T-cell (primary cell): Measurements from ENCODE around the gene URI1. TPM values are rescaled to one million over a fixed set of nuclear protein-coding genes. Genes with fewer than 3 reads are reported as not detected.
"Not testable (repeated sequence)": the region's sequence is repeated elsewhere in the genome, so short reads cannot be mapped to it uniquely, and the experiment has no call there.

Experiments
- ATAC-seq, 4 experiments: fragments of 200-7000 bp in 3 of 4; fragments of 150-1000 bp in 1 of 4; cut with Tn5 transposase; replicated peaks in 1 of 4; 1 replicate in 3 of 4; 2 replicates in 1 of 4; pipeline ENCODE4 v1.10.0; 2021; ENCODE audit warnings: moderate library complexity in 3 of 4, mild to moderate bottlenecking in 2 of 4, moderate number of reproducible peaks in 1 of 4
- CTCF ChIA-PET, 2 donors: fragments of 300-600 bp; sonication (Branson Sonifier 250); formaldehyde crosslinking; loops; one replicate each; lab custom pipeline; 2022; ENCODE audit warnings: antibody characterized with exemption in 2 of 2; lab: Charles Lee
- POLR2A ChIA-PET, 2 donors: fragments of 300-600 bp; sonication (Branson Sonifier 250); formaldehyde crosslinking; loops; one replicate each; lab custom pipeline; 2022; ENCODE audit warnings: antibody characterized with exemption in 2 of 2; lab: Charles Lee
- DNase-seq, 35 experiments: peaks; one replicate each; pipeline versions ENCODE4 v3.0.0 to v3.0.0-alpha.2; 2013 to 2023
- H3K27ac ChIP-seq: one replicate; pipeline ENCODE4 v1.5.1; 2013; ENCODE audit warnings: low read length
- H3K27me3 ChIP-seq, 2 experiments: replicated peaks in 1 of 2; 1 replicate in 1 of 2; 2 replicates in 1 of 2; pipeline versions ENCODE4 v1.6.1 to v1.7.0; 2013; ENCODE audit warnings: low read length in 1 of 2, mixed read lengths in 1 of 2; ENCODE audit not compliant: control insufficient read depth in 2 of 2, insufficient read depth in 2 of 2; ENCODE audit errors: extremely low read depth in 1 of 2
- H3K36me3 ChIP-seq, 2 donors: 1 replicate in 1 of 2; 2 replicates in 1 of 2; pipeline versions ENCODE4 v1.6.1 to v1.7.0; 2013; ENCODE audit warnings: low read length in 1 of 2; ENCODE audit not compliant: control insufficient read depth in 2 of 2, insufficient read depth in 1 of 2; ENCODE audit errors: extremely low read depth in 1 of 2
- H3K4me1 ChIP-seq, 2 experiments: 1 replicate in 1 of 2; 2 replicates in 1 of 2; pipeline versions ENCODE4 v1.6.1 to v1.7.0; 2013; ENCODE audit warnings: low read length in 2 of 2, mixed read lengths in 1 of 2; ENCODE audit not compliant: insufficient read depth in 2 of 2, control insufficient read depth in 1 of 2; ENCODE audit errors: extremely low read depth in 1 of 2
- H3K4me3 ChIP-seq, 2 donors: 1 replicate in 1 of 2; 2 replicates in 1 of 2; pipeline versions ENCODE4 v1.5.1 to v1.7.0; 2013; ENCODE audit warnings: mild to moderate bottlenecking in 2 of 2, low read length in 1 of 2, moderate library complexity in 1 of 2; ENCODE audit not compliant: control insufficient read depth in 1 of 2; ENCODE audit errors: extremely low read depth in 1 of 2
- H3K9me3 ChIP-seq: 2 replicates; pipeline ENCODE4 v1.7.0; 2013
- H3K27ac Mint-ChIP-seq, 2 donors: one replicate each; pipeline ENCODE4 v1.8.0; 2020 to 2021; ENCODE audit warnings: mild to moderate bottlenecking in 2 of 2, mixed read lengths in 2 of 2
- H3K27me3 Mint-ChIP-seq, 2 donors: one replicate each; pipeline ENCODE4 v1.8.0; 2021 to 2022; ENCODE audit warnings: mixed read lengths in 2 of 2
- H3K36me3 Mint-ChIP-seq: one replicate; pipeline ENCODE4 v1.8.0; 2021; ENCODE audit warnings: mixed read lengths
- H3K4me1 Mint-ChIP-seq, 3 donors: one replicate each; pipeline ENCODE4 v1.8.0; 2020 to 2022; ENCODE audit warnings: mixed read lengths in 3 of 3, mild to moderate bottlenecking in 1 of 3
- H3K4me3 Mint-ChIP-seq, 3 donors: one replicate each; pipeline ENCODE4 v1.8.0; 2020 to 2022; ENCODE audit warnings: mild to moderate bottlenecking in 3 of 3, mixed read lengths in 3 of 3, moderate library complexity in 3 of 3
- H3K9me3 Mint-ChIP-seq, 3 donors: one replicate each; pipeline ENCODE4 v1.8.0; 2020 to 2022; ENCODE audit warnings: mixed read lengths in 3 of 3
- WGBS: methylation state at CpG from one replicate; pipeline ENCODE4 v1.1.5; 2013; ENCODE audit warnings: missing lambda C conversion rate; ENCODE audit not compliant: insufficient coverage; 5-methylcytosine and 5-hydroxymethylcytosine counted together
- total RNA-seq, 35 experiments: library from RNA in 6 of 35; stranded (reverse) in 6 of 35; fragments of 120-200 nt in 1 of 35; gene quantifications; one replicate each; pipeline versions ENCODE4 v1.2.1 to v1.2.4 and lab custom pipeline; 2013 to 2026

Gene URI1
- total RNA-seq, 5 donors from 2014 or later (not counting 1 experiment from before 2014, with no cell fraction given) = 69.0 to 84.8 (median 75.7) TPM

DNA sequence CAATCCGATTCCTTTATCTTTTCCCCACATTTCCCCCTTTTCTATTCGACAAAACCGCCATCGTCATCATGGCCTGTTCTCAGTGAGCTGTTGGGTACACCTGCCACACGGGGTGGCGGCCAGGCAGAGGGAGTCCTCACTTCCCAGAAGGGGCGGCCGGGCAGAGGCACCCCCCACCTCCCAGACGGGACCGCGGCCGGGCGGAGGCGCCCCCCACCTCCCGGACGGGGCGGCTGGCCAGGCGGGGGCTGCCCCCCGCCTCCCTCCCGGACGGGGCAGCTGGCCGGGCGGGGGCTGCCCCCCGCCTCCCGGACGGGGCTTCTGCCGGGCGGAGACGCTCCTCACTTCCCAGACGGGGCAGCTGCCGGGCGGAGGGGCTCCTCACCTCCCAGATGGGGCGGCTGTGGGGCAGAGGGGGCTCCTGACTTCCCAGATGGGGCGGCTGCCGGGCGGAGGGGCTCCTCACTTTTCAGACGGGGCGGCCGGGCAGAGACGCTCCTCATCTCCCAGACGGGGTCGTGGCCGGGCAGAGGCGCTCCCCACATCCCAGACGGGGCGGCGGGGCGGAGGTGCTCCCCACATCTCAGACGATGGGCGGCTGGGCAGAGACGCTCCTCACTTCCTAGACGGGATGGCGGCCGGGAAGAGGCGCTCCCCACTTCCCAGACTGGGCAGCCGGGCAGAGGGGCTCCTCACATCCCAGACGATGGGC, 6.9 kb downstream of the URI1 start:
- H3K27me3 ChIP-seq, H3K4me3 Mint-ChIP-seq, H3K36me3 ChIP-seq, DNase-seq, H3K9me3 Mint-ChIP-seq, ATAC-seq, H3K27me3 Mint-ChIP-seq, H3K27ac ChIP-seq, CTCF ChIA-PET, H3K9me3 ChIP-seq, H3K4me3 ChIP-seq, POLR2A ChIA-PET: not testable (repeated sequence)
- Mint-ChIP-seq H3K27ac (peak overlapping the region in 1 of 2 donors; percentile 41), H3K36me3 (peaks cover 22% of the 10 kb centered on the region), H3K4me1 (peaks cover 76 to 84% (median 81%) of the 10 kb centered on the region in 3 donors)
- WGBS = over 99% methylated on average over 17 of the region's 57 CpGs
- peaks cover 8 to 19% of the 10 kb centered on the region in 2 experiments for H3K4me1 ChIP-seq

DNA sequence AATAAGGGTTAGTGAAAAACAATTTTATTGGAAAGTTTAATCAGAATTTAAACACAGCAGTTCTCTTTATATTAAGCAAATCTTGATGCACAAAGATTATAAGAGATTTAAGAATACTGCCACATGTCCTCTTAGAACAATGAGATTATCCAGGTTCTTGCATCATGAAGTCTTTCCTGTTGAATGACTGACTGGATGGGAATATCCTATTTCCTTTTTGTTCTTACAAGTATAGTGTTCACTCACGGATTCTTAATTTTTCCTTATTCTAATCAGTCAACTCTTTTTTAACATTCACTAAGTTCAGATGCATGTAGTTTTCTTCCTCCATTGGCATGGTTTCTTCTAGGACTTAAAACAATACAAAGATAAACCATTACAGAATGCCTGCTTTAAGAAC, 10.1 kb downstream of the URI1 start:
- WGBS = no CpG with 5 or more reads among the region's 1 CpG
- no peaks in the 10 kb centered on the region for H3K9me3 Mint-ChIP-seq
- POLR2A ChIA-PET = no interaction called here
- Histone ChIP-seq H3K4me3 (no peak overlapping the region), H3K4me1 (peaks cover 4 to 5% of the 10 kb centered on the region in 2 experiments), H3K27me3 (no peaks in the 10 kb centered on the region), H3K9me3 (no peaks in the 10 kb centered on the region), H3K36me3 (peaks cover 0 to 5% of the 10 kb centered on the region in 2 donors), H3K27ac (no peak overlapping the region)
- DNase-seq (no peak), ATAC-seq (no peak)
- peaks cover 26% of the 10 kb centered on the region for H3K36me3 Mint-ChIP-seq
- no peak overlapping the region for H3K4me3 Mint-ChIP-seq
- H3K27ac Mint-ChIP-seq = peak overlapping the region in 1 of 2 donors; percentile 58
- CTCF ChIA-PET = no interaction called here
- no peaks in the 10 kb centered on the region for H3K27me3 Mint-ChIP-seq
- peaks cover 62 to 80% (median 74%) of the 10 kb centered on the region in 3 donors for H3K4me1 Mint-ChIP-seq

DNA sequence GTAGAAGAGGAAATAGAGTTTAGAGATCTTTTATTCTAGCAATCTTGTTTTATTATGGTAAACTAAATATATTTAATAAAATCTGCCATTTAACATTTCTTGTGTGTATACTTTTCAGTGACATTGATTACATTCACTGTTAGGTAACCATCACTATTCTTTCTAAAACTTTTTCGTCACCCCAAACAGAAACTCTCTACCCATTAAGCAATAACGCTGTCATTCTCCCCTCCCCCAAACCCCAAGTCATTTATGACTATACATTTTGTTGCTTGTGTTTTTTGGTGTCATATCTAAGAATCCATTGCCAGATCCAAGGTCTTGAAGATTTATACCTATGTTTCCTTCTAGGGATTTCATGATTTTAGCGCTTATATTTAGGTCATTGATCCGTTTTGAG, 10.6 kb downstream of the URI1 start:
- POLR2A ChIA-PET = no interaction called here
- CTCF ChIA-PET = no interaction called here
- Histone ChIP-seq H3K36me3 (peaks cover 0 to 5% of the 10 kb centered on the region in 2 donors), H3K27me3 (no peaks in the 10 kb centered on the region), H3K4me3 (no peak overlapping the region), H3K27ac (no peak overlapping the region), H3K9me3 (no peaks in the 10 kb centered on the region), H3K4me1 (peaks cover 2 to 5% of the 10 kb centered on the region in 2 experiments)
- no CpG with 5 or more reads among the region's 4 CpGs for WGBS
- Mint-ChIP-seq H3K27ac (no peak overlapping the region), H3K4me3 (no peak overlapping the region), H3K9me3 (no peaks in the 10 kb centered on the region), H3K36me3 (peaks cover 26% of the 10 kb centered on the region), H3K4me1 (peaks cover 62 to 79% (median 73%) of the 10 kb centered on the region in 3 donors), H3K27me3 (no peaks in the 10 kb centered on the region)
- DNase-seq (no peak), ATAC-seq (no peak)

GRCh38 chr19:29953352-29954247, 11.6 kb downstream of the URI1 start:
- no peak for DNase-seq
- Histone ChIP-seq H3K27ac (no peak overlapping the region), H3K27me3 (no peaks in the 10 kb centered on the region), H3K9me3 (no peaks in the 10 kb centered on the region), H3K36me3 (peaks cover 0 to 5% of the 10 kb centered on the region in 2 donors), H3K4me1 (peaks cover 0 to 5% of the 10 kb centered on the region in 2 experiments), H3K4me3 (no peak overlapping the region)
- no CpG with 5 or more reads among the region's 2 CpGs for WGBS
- H3K4me3 Mint-ChIP-seq = no peak overlapping the region
- H3K36me3 Mint-ChIP-seq = peaks cover 19% of the 10 kb centered on the region
- no peak for ATAC-seq
- no peaks in the 10 kb centered on the region for H3K9me3 Mint-ChIP-seq
- H3K4me1 Mint-ChIP-seq = peaks cover 60 to 77% (median 71%) of the 10 kb centered on the region in 3 donors
- ChIA-PET POLR2A (no interaction called here), CTCF (no interaction called here)
- no peaks in the 10 kb centered on the region for H3K27me3 Mint-ChIP-seq
- peak overlapping the region; percentile 22 to 32 for H3K27ac Mint-ChIP-seq

DNA sequence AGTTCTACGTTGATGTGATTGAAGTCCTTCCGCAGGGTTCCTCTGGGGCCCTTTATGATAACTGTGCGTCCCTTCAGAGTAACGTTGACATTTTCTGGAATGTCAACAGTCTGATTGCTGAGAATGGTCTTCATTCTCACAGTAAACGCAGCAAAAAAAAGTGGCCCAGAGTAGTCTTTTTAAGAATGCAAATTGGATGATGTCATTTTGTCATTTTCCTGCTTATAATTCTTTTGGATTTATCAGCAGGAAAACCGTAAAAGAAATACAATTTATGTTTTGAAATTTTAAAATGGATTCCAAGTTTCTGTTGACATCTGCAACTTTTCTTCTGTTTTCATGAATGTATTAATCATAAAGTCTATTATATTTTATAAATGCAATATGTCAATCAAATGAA, 14.8 kb downstream of the URI1 start:
- Mint-ChIP-seq H3K9me3 (no peaks in the 10 kb centered on the region), H3K27me3 (no peaks in the 10 kb centered on the region), H3K36me3 (peaks cover 24% of the 10 kb centered on the region), H3K4me3 (no peak overlapping the region), H3K4me1 (peaks cover 66 to 73% (median 71%) of the 10 kb centered on the region in 3 donors), H3K27ac (no peak overlapping the region)
- ATAC-seq (no peak), DNase-seq (no peak)
- POLR2A ChIA-PET = no interaction called here
- Histone ChIP-seq H3K27me3 (no peaks in the 10 kb centered on the region), H3K9me3 (no peaks in the 10 kb centered on the region), H3K4me3 (no peak overlapping the region), H3K27ac (no peak overlapping the region), H3K36me3 (no peaks in the 10 kb centered on the region), H3K4me1 (peaks cover 0 to 2% of the 10 kb centered on the region in 2 experiments)
- CTCF ChIA-PET = interaction anchor here (0.7 to 1.1 kb wide), 2 partner anchors 15 to 35 kb away, joined by 3 to 9 read pairs; partner anchors contain the start of gene URI1 (in 1 of the 2)
- 100% methylated on average over 4 of the region's 6 CpGs for WGBS

DNA sequence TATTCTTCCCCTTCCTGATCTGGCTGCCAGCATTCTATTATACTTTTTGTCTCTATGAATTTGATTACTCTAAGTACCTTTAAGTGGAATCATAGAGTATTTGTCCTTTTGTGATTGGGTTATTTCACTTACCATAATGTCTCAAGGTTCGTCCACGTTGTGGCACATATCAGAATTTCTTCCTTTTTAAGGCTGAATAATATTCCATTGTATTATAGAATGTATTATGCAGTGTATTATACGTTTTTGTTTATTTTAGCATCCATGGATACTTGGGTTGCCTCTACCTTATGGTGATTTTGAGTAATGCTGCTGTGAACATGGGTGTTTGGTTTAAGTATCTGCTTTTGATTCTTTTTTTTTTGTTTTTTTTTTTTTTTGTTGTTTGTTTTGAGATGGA, 19.3 kb downstream of the URI1 start:
- Mint-ChIP-seq H3K9me3 (no peaks in the 10 kb centered on the region), H3K4me3 (peak overlapping the region in 1 of 3 donors; percentile 32), H3K27me3 (no peaks in the 10 kb centered on the region), H3K4me1 (peaks cover 77 to 84% (median 83%) of the 10 kb centered on the region in 3 donors), H3K36me3 (peaks cover 20% of the 10 kb centered on the region), H3K27ac (peak overlapping the region in 1 of 2 donors; percentile 11)
- Histone ChIP-seq H3K36me3 (no peaks in the 10 kb centered on the region), H3K4me1 (peaks cover 20 to 21% of the 10 kb centered on the region in 2 experiments), H3K27ac (no peak overlapping the region), H3K4me3 (no peak overlapping the region), H3K9me3 (no peaks in the 10 kb centered on the region), H3K27me3 (no peaks in the 10 kb centered on the region)
- ChIA-PET CTCF (interaction anchor here (0.7 kb wide), 2 partner anchors 55 to 1295 kb away, joined by 4 to 6 read pairs; no protein-coding TSS in a partner anchor), POLR2A (no interaction called here)
- WGBS = no CpG with 5 or more reads among the region's 3 CpGs
- no peak for DNase-seq
- no peak for ATAC-seq
